ENCODE results near the gene HNRNPA1. TPM values are rescaled to one million over a fixed set of nuclear protein-coding genes. Genes with fewer than 3 reads are reported as not detected.

HNRNPA1 gene
- total and polyA plus RNA-seq, 2 of the 4 experiments (the other 2 are of a cell fraction), result 747 to 1,409 TPM

DNA sequence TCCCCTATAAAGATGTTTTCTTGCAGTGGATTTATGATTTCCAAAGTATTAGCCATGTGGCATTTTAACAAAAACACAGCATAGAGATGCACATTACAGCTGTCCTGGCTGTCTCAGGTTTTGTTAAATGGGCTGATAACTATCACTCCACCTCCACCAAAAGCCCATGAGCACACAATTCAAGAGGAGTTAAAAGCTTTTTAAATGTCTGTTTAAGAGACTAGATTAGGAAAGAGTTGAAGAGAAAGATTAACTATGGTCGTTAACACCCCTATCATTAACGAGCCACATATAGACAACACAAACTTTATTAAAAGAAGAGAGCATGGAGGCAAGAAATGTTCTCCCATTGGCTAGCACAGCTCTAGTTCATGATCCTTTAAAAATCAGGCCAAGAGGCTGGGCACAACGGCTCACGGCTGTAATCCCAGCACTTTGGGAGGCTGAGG, 15.1 kb upstream of the HNRNPA1 start:
- H4K5ac ChIP-seq (ENCODE audit: low read depth, low read length), result no peak overlapping the region
- no peaks in the 10 kb centered on the region for H4K20me1 ChIP-seq (ENCODE audit: insufficient read depth, low read length)
- H2BK20ac ChIP-seq (ENCODE audit: low read depth, low read length), result no peak overlapping the region
- ChIA-PET POLR2A (ENCODE audit: unreplicated experiment) (no interaction called here), CTCF (interaction anchor here (1.0 to 1.2 kb wide), 2 partner anchors 14 to 60 kb away, joined by 3 to 6 read pairs; partner anchors contain the start of gene COPZ1)
- no peak overlapping the region for H3K4me2 ChIP-seq (ENCODE audit: low read depth, low read length)
- in situ Hi-C loops (cut with MboI; ENCODE audit: low sequenced_read_pairs) (no loop called here), intact Hi-C loops (cut with micrococcal nuclease) (no loop called here), dilution Hi-C loops (cut with HindIII; ENCODE audit: low sequenced_read_pairs, unreplicated experiment) (no loop called here)
- no peak overlapping the region for H2AFZ ChIP-seq (replicated peaks; ENCODE audit: low read length, poor library complexity)
- TF ChIP-seq CHD1 (IDR thresholded peaks at IDR 0.05; ENCODE audit: low read depth, low read length), result no peak
- TF ChIP-seq MAZ (IDR thresholded peaks at IDR 0.05; ENCODE audit: borderline replicate concordance, low read depth, low read length), result no peak
- TF ChIP-seq RAD21 (IDR thresholded peaks at IDR 0.05; ENCODE audit: low read length), result no peak
- TF ChIP-seq, protein P1, sequence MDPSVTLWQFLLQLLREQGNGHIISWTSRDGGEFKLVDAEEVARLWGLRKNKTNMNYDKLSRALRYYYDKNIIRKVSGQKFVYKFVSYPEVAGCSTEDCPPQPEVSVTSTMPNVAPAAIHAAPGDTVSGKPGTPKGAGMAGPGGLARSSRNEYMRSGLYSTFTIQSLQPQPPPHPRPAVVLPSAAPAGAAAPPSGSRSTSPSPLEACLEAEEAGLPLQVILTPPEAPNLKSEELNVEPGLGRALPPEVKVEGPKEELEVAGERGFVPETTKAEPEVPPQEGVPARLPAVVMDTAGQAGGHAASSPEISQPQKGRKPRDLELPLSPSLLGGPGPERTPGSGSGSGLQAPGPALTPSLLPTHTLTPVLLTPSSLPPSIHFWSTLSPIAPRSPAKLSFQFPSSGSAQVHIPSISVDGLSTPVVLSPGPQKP (IDR thresholded peaks at IDR 0.05; ENCODE audit: borderline replicate concordance, low read depth, low read length), result no peak
- TF ChIP-seq FOS (IDR thresholded peaks at IDR 0.05; ENCODE audit: low read depth, low read length), result no peak
- no peak for TF ChIP-seq SMC3 (IDR thresholded peaks at IDR 0.05; ENCODE audit: low read depth, low read length)
- TF ChIP-seq RFX5 (IDR thresholded peaks at IDR 0.05; ENCODE audit: low read depth, low read length), result no peak
- TF ChIP-seq NFE2L2 (IDR thresholded peaks at IDR 0.05; ENCODE audit: low read depth, low read length), result no peak
- no peak for TF ChIP-seq CEBPB (IDR thresholded peaks at IDR 0.05; ENCODE audit: low read depth, low read length)
- no peak for TF ChIP-seq MAFK (IDR thresholded peaks at IDR 0.05; ENCODE audit: low read depth, low read length)
- TF ChIP-seq, protein P2, sequence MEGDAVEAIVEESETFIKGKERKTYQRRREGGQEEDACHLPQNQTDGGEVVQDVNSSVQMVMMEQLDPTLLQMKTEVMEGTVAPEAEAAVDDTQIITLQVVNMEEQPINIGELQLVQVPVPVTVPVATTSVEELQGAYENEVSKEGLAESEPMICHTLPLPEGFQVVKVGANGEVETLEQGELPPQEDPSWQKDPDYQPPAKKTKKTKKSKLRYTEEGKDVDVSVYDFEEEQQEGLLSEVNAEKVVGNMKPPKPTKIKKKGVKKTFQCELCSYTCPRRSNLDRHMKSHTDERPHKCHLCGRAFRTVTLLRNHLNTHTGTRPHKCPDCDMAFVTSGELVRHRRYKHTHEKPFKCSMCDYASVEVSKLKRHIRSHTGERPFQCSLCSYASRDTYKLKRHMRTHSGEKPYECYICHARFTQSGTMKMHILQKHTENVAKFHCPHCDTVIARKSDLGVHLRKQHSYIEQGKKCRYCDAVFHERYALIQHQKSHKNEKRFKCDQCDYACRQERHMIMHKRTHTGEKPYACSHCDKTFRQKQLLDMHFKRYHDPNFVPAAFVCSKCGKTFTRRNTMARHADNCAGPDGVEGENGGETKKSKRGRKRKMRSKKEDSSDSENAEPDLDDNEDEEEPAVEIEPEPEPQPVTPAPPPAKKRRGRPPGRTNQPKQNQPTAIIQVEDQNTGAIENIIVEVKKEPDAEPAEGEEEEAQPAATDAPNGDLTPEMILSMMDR (conservative IDR thresholded peaks at IDR 0.05; ENCODE audit: low read depth, low read length), result no peak
- no peak for TF ChIP-seq BHLHE40 (IDR thresholded peaks at IDR 0.05; ENCODE audit: low read depth, low read length)
- no peak for TF ChIP-seq POLR2A (IDR thresholded peaks at IDR 0.05; ENCODE audit: low read depth, low read length)
- TF ChIP-seq MXI1 (IDR thresholded peaks at IDR 0.05; ENCODE audit: borderline replicate concordance, low read depth, low read length), result no peak
- no peak for TF ChIP-seq RCOR1 (IDR thresholded peaks at IDR 0.05; ENCODE audit: insufficient replicate concordance, low read length)
- TF ChIP-seq, protein P3, sequence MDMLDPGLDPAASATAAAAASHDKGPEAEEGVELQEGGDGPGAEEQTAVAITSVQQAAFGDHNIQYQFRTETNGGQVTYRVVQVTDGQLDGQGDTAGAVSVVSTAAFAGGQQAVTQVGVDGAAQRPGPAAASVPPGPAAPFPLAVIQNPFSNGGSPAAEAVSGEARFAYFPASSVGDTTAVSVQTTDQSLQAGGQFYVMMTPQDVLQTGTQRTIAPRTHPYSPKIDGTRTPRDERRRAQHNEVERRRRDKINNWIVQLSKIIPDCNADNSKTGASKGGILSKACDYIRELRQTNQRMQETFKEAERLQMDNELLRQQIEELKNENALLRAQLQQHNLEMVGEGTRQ (IDR thresholded peaks at IDR 0.05; ENCODE audit: low read depth, low read length), result no peak
- ATAC-seq (ENCODE audit: low read depth) (no peak), DNase-seq (no peak)
- no peaks in the 10 kb centered on the region for H3K9me3 ChIP-seq (ENCODE audit: control insufficient read depth, insufficient read depth, low read length)
- H3K36me3 ChIP-seq (ENCODE audit: control insufficient read depth, insufficient read depth, low read length), result 0 out of 2 replicates have a peak, but pooled peaks cover 2% of the 10 kb centered on the region
- H3K27ac ChIP-seq (ENCODE audit: insufficient read depth, low read length), result no peak overlapping the region
- no peak overlapping the region for H3K14ac ChIP-seq (replicated peaks; ENCODE audit: low read depth, low read length)
- no peak overlapping the region for H3K56ac ChIP-seq (ENCODE audit: extremely low read depth, insufficient read depth, low read length)
- no peak overlapping the region for H3K4ac ChIP-seq (ENCODE audit: low read depth, low read length)
- no peaks in the 10 kb centered on the region; the same call in 1 of the 2 replicates for H3K9me1 ChIP-seq (ENCODE audit: insufficient read depth, low read length)
- peaks cover 8% of the 10 kb centered on the region for H3K4me1 ChIP-seq (ENCODE audit: control insufficient read depth, insufficient read depth, low read length)
- H2AK5ac ChIP-seq (ENCODE audit: low read depth, low read length), result no peak overlapping the region
- no TSS peak for BruUV-seq (replicated peaks)
- no peak overlapping the region for H4K8ac ChIP-seq (ENCODE audit: low read depth in 2 of 2, low read length in 2 of 2)
- H3K79me1 ChIP-seq (ENCODE audit: low read depth in 1 of 2, low read length in 2 of 2), result peaks cover 32 to 69% of the 10 kb centered on the region in 2 experiments
- H3K9ac ChIP-seq (ENCODE audit: low read depth, low read length), result no peak overlapping the region
- no peaks in the 10 kb centered on the region for H3K27me3 ChIP-seq (ENCODE audit: control insufficient read depth, insufficient read depth, low read length)
- H3K4me3 ChIP-seq (ENCODE audit: insufficient read depth, low read depth, low read length), result no peak overlapping the region
- H2AK9ac ChIP-seq (replicated peaks; ENCODE audit: low read depth, low read length, poor library complexity), result no peak overlapping the region
- no CpG with 5 or more reads among the region's 4 CpGs for WGBS, 2 experiments (ENCODE audit: extremely low coverage in 2 of 2, insufficient read length in 1 of 2)
- no peak overlapping the region for H2BK120ac ChIP-seq (ENCODE audit: low read depth, low read length)
- H3K18ac ChIP-seq (ENCODE audit: low read depth, low read length), result no peak overlapping the region
- no peak overlapping the region for H4K91ac ChIP-seq (ENCODE audit: insufficient read depth, low read depth, low read length)
- no peak overlapping the region for H2BK5ac ChIP-seq (ENCODE audit: low read depth, low read length, poor library complexity, severe bottlenecking)
- no peak overlapping the region for H2BK15ac ChIP-seq (ENCODE audit: low read depth, low read length)
- H3K23ac ChIP-seq (ENCODE audit: low read depth, low read length), result no peak overlapping the region

All from IMR-90 (cell line).